GM20431 (cell line): ENCODE measurements around the gene TIGD3.

Experiments used
- in situ Hi-C: fragments of 300-500 bp; cut with MseI, MboI; formaldehyde crosslinking; loops from one replicate; pipeline ENCODE4 v1.15.0; 2020; ENCODE audit warnings: low sequenced_read_pairs; ENCODE audit not compliant: unreplicated experiment

TIGD3 gene

GRCh38 chr11:65402790-65403189 is 48.2 kb downstream of the TIGD3 start:
- in situ Hi-C loops: no loop called here

DNA sequence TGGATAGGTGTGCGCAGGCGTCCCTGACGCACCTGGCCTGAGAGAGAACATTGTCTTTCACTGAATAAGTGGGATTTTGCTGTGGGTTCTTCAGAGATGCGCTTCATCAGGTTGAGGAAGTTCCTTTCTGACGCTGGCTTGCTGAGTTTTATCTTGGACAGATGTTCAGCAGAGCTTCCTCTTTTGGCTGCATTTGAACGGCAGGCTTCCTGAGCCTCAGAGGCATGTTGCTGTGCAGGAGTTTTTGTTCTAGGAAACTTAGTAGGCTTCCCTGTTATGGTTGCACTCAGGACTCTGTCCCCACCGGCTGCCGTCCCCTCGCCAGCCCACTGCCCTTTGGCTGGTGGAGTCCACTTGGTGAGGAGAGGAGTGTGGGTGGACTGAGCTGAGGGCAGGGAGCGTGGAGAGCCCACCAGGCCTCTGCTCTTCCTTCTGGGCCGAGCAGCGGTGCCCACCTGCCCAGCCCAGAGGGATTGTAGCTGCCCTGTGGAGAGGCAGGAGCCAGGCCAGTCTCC is 49.1 kb downstream of the TIGD3 start:
- in situ Hi-C loops: no loop called here

GRCh38 chr11:65404210-65404609 is 49.7 kb downstream of the TIGD3 start:
- in situ Hi-C loops: no loop called here

- in situ Hi-C loops: no loop called here
These were observed 50.2 kb downstream of the TIGD3 start for GRCh38 chr11:65404638-65405339.
